Measurements from ENCODE around the gene KRTAP10-6.

- no peak for TF ChIP-seq CTCF (IDR thresholded peaks at IDR 0.05)
- TF ChIP-seq POLR2A (IDR thresholded peaks at IDR 0.05) = no peak
These were observed 10.2 kb downstream of the KRTAP10-6 start for GRCh38 chr21:44582055-44582454.
